GM15510 (cell line): Measurements from ENCODE around the gene UBR1.

Experiments
- POLR2A ChIP-seq: IDR thresholded peaks from 3 replicates; pipeline ENCODE4 v1.6.1; 2011; ENCODE audit warnings: borderline replicate concordance; ENCODE audit not compliant: insufficient read length; ENCODE audit errors: extremely low read depth

Gene UBR1

GRCh38 chr15:43118829-43119228, 13.0 kb upstream of the UBR1 start:
- no peak for TF ChIP-seq POLR2A

DNA sequence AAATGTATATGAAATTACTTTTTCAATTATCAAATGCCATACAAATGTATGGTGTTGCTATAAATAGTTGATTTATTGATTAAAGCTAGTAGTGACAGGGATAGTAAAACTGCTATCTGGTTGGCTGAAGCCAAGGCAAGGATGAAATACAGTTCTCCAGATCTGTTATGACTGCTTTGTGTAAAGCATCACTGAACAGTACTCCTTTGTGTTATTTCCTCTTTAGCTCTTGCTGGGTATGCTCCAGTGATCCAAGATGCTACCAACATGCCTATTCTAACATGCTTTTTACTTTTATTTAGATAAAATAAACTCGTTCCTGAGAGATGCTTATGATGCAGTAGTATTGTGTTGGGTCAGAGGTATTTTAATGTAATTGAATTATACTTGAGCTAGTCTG, 12.4 kb upstream of the UBR1 start:
- no peak for TF ChIP-seq POLR2A

DNA sequence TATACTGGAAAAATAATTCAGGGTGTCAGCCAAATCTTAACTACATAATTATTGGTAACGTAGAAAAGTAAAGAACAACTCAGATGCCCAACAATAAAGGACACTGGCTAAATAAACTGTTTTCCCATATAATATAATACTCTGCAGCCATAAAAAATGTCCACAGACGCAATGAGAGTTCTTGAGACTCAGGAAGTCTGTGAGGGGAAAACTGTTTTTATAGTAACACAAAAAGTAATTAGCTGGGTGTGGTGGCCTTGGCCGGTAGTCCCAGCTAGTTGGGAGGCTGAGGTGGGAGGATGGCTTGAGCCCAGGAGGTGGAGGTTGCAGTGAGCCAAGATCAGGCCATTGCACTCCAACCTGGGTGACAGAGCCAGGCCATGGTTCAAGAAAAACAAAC, 5.5 kb upstream of the UBR1 start:
- TF ChIP-seq POLR2A: no peak

DNA sequence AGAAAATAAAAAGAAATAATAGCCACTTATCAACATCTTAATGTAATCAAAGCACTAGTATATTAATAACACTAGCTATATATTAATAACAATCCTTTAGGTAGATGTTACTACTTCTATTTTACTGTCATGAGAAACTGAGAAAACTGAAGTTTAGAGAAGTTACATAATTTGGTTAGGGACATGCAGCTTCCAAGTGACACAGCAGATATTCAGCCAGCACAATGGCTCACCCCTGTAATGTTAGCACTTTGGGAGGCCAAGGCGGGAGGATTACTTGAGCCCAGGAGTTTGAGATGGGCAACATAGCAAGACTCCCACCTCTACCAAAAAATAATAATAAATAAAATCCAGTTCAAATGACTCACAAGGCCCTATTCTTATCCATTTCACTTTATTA, 1.9 kb upstream of the UBR1 start:
- no peak for TF ChIP-seq POLR2A

DNA sequence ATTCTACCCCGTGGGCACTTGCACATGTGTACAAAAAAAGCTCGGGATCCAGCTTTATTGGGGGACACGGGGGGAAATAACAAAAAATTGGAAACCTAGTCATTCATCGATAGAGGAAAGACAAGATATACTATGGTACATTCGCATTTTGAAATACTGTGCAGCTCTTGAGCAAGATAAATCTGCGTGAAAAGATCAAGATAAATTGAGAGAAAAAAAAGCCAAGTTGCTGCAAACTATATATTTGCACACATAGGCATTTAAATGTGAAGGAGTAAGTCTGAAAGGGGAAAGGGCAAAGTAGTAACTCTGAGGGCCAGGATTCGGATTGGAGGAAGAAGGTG, 620 bp upstream of the UBR1 start:
- no peak for TF ChIP-seq POLR2A

GRCh38 chr15:43105077-43105736, 631 bp downstream of the UBR1 start:
- TF ChIP-seq POLR2A: no peak

DNA sequence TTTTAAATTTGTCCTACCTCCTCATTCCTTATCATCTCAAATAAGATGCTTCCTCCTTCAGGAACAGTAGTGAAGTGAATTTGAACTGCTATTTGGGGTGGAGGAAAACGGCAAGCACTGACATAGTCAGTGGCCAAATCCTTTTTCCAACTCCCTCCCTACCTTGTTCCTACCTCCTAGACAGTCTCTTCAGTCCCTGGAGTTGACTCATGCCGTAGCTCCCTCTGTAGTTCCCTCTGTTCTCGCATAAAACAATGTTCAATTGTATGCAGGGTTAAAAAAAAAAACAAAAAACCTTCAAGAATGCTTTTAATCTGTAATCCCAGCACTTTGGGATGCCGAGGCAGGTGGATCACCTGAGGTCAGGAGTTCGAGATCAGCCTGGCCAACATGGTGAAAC, 1.4 kb downstream of the UBR1 start:
- TF ChIP-seq POLR2A: no peak

GRCh38 chr15:43103907-43104306, 1.9 kb downstream of the UBR1 start:
- TF ChIP-seq POLR2A: no peak

GRCh38 chr15:43102187-43102586, 3.7 kb downstream of the UBR1 start:
- no peak for TF ChIP-seq POLR2A

DNA sequence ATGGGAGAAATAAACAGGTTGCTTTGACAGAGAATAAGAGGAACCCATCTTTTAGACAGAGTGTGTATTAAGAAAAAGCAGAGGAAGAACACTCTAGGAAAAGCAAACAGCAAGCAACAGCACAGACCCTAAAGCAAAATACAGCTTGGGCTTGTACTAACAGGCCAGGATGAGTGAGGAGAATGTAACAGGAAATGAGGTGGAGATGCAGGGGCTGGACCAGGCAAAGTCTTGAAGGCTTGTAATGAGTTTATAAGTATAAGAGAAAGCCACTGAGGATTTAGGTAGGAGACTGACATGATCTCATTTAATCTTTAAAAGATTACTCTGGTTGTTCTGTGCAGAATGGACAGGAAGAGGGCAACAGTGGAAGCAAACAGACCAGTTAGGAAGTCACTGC, 4.9 kb downstream of the UBR1 start:
- TF ChIP-seq POLR2A: no peak

- TF ChIP-seq POLR2A: no peak
Measured at GRCh38 chr15:43099105-43099845, 6.6 kb downstream of the UBR1 start.

- no peak for TF ChIP-seq POLR2A
Measured at GRCh38 chr15:43096411-43096810, 9.4 kb downstream of the UBR1 start.

GRCh38 chr15:43095708-43096347, 10.0 kb downstream of the UBR1 start:
- no peak for TF ChIP-seq POLR2A

DNA sequence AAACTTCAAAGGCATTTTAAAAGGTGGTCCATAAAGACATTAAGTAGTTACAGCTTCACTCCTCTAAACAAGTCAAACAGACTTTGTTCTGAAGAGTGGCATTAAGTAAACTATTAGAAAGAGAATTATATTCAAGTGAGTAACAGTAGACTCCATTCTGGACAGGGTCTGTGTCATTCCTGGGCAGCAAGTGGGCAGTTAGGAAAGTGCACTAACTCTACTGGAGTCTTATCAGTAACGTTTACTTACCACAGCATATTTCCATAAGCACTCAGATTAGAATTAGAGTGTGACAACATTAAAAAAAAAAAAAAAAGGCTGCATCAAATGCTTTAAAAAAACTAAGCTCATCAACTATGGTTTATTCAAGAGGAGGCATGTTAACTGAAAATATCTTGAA, 10.6 kb downstream of the UBR1 start:
- no peak for TF ChIP-seq POLR2A

- TF ChIP-seq POLR2A: no peak
Measured at GRCh38 chr15:43094416-43095030, 11.3 kb downstream of the UBR1 start.
